HG03280 (cell line): ENCODE measurements around the gene PANX3.

Experiments
- ATAC-seq: cut with Tn5 transposase; IDR thresholded peaks from one replicate; pipeline ENCODE4 v1.9.1; 2021; ENCODE audit warnings: mild to moderate bottlenecking, moderate library complexity; ENCODE audit not compliant: unreplicated experiment

The PANX3 gene

DNA sequence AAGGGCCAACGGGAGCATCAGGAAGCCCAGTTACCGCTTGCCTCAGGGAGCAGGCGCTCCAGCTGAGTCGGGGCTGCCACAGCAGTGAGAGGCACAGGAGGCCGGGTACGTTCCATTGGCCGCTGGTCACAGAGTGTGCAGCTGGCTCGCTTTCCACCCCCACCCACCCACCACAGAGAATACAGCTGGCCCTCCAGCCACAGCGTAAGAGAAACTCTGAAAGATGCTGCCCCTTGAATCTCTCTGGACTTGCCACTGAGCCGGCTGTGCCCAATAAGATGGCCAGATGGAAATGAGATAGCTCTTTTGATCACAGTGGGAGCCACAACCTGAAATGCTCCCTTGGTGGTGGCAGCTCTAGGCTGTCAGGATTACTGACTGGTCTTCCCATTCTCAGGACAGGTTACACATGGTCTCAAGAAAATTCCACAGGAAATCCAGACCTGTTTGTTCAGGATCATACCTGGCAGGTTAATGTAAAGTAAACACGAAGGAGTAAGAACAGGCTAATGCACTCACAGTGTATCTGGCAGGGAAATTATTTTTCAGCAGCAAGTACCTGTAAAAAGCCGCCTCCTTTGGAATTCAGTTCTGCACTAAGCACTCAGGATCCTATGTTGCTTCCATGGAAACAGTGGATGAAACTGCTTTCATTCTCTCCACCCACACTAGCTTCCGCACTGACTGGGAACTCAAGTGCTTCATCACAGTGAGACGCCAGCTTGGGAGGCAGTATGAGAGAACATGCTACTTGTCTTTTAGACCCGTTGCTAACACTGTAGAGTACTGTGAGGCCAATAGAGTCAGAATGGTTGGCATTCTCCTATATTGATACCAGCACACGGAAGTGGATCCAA lies 45.8 kb downstream of the PANX3 start:
- ATAC-seq = no peak

GRCh38 chr11:124657904-124658303 lies 46.7 kb downstream of the PANX3 start:
- no peak for ATAC-seq

DNA sequence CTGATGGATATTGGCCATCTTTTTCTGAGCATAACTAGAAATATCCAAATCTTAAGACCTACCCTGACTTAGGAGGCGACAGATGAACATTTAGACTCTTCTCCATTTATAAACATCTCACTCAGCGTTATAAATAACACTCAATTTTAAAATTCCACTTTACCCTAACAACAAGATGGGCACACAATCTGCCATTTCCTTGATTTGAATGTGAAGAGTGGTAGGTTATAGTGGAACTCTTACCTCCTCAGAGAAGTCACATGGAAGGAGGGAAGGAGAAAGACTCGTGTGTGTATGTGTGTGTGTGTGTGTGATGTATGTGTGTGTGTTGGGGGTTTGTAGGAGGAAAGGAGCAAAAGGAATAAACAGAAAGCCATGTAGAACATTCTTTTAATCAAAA lies 47.3 kb downstream of the PANX3 start:
- no peak for ATAC-seq

DNA sequence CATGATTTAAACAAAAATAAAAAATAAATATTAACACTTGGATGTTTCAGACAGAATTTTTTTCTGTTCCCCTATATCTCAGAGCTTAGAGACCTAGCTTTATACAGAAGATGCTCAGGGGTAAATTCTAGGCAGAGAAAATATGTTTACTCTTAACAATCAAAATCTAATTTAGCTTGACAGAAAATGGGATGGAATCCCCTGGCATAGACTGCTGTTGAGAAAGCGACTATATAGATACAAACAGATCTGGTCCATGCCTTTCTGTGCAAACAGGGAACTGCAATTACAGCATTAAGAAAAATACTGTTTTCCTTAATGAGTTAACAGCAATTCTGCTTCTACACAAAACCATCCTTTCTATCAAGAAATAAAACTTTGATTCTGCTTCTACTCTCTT lies 47.8 kb downstream of the PANX3 start:
- no peak for ATAC-seq

- ATAC-seq = no peak
Measured at GRCh38 chr11:124661553-124661952, 50.3 kb downstream of the PANX3 start.

DNA sequence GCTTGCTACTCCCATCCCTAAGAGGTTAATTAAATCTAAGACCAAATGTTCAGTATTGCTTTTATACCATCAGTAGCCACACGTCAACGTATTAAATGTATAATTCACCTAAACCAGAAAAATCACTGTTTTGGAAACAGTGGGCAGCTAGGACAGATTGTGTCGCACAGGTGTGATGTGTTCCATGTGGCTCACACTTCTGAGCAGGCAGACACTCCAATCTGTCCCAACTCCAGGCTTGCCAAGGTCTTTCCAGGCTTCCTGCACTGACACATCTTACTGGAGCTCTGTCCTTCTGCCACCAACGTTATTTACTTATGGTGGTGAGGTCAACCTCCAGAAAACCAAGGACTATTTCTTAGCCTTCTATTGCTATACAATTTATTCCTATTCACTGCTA lies 50.9 kb downstream of the PANX3 start:
- no peak for ATAC-seq

GRCh38 chr11:124663861-124664260 lies 52.6 kb downstream of the PANX3 start:
- no peak for ATAC-seq

GRCh38 chr11:124667601-124668000 lies 56.4 kb downstream of the PANX3 start:
- ATAC-seq = no peak

DNA sequence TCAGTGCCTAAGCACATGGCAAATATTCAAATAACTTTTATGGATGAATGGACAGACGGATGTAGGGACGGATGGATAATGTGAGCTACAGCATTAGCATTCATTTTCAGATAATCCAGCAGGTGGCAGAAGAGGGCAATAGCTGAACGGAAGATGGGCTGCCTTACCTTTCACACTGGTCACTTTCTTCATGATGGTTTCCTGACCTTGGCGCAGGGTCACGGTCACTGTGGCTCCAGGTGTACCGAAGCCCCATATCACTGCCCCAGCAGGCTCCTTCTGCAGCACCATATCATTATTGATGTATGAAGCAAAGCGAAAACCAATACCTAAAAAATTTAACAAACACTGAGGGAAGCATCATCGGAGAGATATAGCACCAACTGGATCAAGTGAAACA lies 58.0 kb downstream of the PANX3 start:
- ATAC-seq = no peak
